Raji (cell line): Measurements from ENCODE around the gene SMNDC1.

Experiments
- POLR2A ChIP-seq: IDR thresholded peaks from 2 replicates; pipeline ENCODE4 v1.6.1; 2011; ENCODE audit warnings: low read depth, low read length, control low read depth; ENCODE audit not compliant: insufficient read depth

The SMNDC1 gene

DNA sequence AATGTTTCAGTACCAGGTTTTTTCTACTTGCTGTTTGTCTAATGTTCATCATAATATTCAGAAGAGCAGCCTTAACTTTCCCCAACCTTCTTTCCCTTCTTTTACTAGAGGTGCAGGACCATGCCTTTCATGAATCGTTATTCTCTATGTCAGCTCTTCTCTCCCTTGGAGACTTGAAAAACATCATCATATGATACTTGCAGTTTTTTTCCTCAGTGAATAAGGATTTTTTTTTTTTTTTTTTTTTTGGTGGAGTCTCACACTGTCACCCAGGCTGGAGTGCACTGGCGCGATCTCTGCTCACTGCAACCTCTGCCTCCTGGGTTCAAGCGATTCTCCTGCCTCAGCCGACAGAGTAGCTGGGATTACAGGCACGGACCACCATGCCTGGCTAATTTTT, 30.1 kb downstream of the SMNDC1 start:
- TF ChIP-seq POLR2A, result no peak

DNA sequence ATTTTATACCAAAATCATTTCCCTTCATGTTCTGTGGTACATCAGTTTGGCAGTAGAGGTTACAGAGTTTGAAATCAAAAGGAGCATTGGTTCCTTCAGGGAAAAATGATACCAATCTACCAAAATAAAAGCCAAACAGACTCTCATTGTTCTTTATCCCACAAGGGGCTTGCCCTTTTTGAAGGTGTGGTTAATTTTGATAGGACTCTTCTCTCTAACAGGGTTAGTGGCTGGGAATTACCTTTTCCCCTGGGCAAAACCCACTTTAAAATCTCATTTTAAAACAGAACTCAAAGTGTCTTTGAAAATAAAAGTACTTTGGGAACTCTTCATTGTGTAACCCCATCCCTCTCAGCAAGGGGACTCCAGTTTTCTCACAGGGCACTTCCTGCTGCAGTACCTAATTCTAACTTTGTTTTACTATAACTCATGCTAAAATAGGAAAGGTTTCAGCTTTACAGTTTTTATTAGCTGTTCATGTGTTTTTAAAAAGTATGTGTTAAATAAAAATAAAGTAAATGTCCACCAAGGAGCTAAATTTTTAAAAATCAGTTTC, 30.6 kb downstream of the SMNDC1 start:
- TF ChIP-seq POLR2A, result no peak

GRCh38 chr10:110273474-110273873, 31.2 kb downstream of the SMNDC1 start:
- TF ChIP-seq POLR2A, result no peak

- no peak for TF ChIP-seq POLR2A
Observed at GRCh38 chr10:110269374-110270318, 35.1 kb downstream of the SMNDC1 start.

DNA sequence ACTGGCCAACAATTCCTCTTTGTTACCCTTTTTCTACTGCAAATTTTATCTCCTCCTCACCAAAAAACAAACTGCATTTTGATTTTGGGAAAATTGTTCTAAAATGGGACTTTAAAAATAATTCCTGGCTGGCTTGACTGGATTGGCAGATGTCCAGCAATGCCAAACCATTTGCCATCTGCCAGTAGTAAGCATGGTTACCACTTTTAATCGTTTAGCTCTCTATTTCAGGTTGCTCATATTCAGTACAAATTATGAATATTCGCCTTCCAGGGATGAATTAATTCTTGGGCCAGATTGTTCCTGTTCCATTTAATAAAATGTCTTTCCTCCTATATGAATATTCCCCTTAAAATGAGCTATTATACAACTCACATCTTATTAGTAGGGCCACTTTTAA, 35.7 kb downstream of the SMNDC1 start:
- no peak for TF ChIP-seq POLR2A

- no peak for TF ChIP-seq POLR2A
Observed at GRCh38 chr10:110268442-110268841, 36.3 kb downstream of the SMNDC1 start.

- TF ChIP-seq POLR2A, result no peak
Observed at GRCh38 chr10:110267276-110267675, 37.4 kb downstream of the SMNDC1 start.

GRCh38 chr10:110265573-110266193, 39.0 kb downstream of the SMNDC1 start:
- no peak for TF ChIP-seq POLR2A

DNA sequence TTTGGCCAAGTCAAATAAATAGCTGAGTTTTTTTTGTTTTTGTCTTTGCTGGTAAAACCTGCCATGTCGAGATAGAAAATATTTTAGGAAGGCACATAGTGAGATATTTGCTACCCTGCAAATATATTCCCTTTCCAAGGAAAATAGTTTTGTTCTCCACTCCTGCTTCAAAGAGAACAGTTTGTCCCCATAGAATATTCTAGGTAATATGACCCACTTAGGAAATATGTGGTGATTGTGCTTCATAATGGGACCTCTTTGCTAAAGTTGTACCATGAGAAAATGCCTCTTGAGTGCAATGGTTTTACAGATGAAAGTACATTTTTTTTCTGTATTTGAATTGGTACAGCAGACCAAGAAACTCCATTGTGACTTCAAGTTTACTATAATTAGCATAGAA, 41.6 kb downstream of the SMNDC1 start:
- TF ChIP-seq POLR2A, result no peak

GRCh38 chr10:110260746-110261477, 43.8 kb downstream of the SMNDC1 start:
- no peak for TF ChIP-seq POLR2A

- TF ChIP-seq POLR2A, result no peak
Observed at GRCh38 chr10:110259317-110259716, 45.4 kb downstream of the SMNDC1 start.

DNA sequence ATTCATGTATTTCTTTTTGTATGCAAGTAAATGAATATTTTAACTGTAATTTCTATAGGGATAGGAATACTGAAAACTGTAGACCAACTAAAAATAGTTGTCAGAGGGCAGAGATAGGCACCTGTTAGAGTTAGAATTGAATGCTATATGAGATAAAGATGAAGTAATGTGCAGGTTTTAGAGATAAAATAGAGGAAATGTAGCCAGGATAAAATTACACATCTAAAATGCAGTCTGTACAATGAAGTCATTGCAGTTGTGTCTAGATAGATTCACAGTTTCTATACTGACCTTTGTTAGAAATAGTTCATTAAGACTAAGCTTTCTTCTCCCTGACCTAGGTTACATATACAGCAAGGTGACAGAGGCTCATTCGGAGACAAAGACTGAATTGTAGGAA, 46.2 kb downstream of the SMNDC1 start:
- TF ChIP-seq POLR2A, result no peak

DNA sequence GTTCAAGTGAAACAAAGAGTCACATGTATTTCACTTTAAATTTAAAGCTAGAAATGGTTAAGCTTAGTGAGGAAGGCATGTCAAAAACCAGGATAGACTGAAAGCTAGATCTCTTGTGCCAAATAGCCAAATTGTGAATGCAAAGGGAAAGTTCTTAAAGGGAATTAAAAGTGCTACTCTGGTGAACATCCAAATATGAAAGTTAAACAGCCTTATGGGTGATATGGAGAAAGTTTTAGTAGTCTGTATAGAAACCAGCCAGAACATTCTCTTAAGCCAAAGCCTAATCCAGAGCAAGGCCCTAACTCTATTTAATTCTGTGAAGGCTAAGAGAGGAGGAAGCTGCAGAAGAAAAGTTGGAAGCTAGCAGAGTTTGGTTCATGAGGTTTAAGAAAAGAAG, 50.3 kb downstream of the SMNDC1 start:
- no peak for TF ChIP-seq POLR2A

GRCh38 chr10:110252151-110252550, 52.6 kb downstream of the SMNDC1 start:
- no peak for TF ChIP-seq POLR2A

DNA sequence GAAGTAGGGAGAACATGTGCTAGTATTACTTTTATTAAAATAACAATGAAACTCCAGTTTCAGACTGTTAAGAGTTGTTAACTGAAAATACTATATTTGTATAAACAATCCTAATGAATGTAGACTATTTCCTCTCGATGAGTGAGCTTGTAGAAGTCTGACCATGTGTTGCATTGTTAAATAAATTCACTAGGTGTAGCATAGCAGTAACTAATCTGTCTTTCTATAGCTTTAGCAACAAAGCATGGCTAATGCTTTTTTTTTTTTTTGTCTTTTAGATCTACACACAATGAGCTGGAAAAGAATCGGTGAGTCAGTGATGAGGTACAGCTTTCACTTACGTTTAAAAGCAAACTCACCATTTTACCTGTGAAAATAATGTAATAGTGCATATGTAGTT, 60.2 kb downstream of the SMNDC1 start:
- TF ChIP-seq POLR2A, result no peak
